ENCODE measurements around the gene TSC2.
A peak's percentile ranks its signal among the peaks of the same experiment; 100 is the strongest.
"Not testable (repeated sequence)": the region's sequence is repeated elsewhere in the genome, so short reads cannot be mapped to it uniquely, and the experiment has no call there.

The TSC2 gene

GRCh38 chr16:2121853-2122252 is 74.1 kb downstream of the TSC2 start:
- DNase-seq (ENCODE audit: low read depth, low spot score) = no peak

GRCh38 chr16:2122429-2122828 is 74.6 kb downstream of the TSC2 start:
- no peak for DNase-seq (ENCODE audit: low read depth, low spot score)

DNA sequence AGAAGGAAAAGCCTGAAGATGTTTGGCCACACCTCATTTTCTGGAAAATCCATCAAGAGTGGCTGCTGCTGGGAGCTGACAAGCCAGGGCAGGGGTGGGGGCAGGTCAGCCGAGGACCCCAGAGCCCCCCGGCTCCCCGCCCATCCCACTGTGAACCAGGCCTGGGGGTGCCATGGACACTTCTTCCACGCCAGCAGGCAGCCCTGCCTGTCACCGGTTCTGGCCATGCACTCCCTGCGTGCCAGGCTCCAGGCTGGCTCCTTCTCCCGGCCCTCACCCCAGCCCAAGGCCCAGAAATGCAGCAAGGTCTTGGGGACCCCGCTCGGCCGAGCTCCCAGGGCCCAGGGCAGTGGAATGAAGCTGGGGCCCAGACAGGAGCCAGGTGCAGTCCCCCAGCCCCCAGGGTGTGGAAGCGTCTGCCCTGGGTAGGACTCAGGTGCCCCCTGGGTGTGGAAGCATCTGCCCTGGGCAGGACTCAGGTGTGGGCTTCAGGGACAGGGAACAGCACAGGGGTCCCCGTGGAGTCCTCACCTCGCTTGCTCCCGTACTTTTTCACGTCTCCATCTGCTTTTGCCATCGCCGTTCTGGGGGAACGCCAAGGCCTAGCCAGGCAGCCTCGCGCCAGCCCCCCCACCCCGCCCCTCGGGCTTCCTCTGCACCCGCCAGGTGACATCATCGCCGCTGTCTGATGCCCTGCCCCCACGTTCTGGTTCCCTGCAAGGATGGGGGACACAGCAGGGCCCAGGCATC is 75.3 kb downstream of the TSC2 start:
- not testable (repeated sequence) for DNase-seq (ENCODE audit: low read depth, low spot score)

DNA sequence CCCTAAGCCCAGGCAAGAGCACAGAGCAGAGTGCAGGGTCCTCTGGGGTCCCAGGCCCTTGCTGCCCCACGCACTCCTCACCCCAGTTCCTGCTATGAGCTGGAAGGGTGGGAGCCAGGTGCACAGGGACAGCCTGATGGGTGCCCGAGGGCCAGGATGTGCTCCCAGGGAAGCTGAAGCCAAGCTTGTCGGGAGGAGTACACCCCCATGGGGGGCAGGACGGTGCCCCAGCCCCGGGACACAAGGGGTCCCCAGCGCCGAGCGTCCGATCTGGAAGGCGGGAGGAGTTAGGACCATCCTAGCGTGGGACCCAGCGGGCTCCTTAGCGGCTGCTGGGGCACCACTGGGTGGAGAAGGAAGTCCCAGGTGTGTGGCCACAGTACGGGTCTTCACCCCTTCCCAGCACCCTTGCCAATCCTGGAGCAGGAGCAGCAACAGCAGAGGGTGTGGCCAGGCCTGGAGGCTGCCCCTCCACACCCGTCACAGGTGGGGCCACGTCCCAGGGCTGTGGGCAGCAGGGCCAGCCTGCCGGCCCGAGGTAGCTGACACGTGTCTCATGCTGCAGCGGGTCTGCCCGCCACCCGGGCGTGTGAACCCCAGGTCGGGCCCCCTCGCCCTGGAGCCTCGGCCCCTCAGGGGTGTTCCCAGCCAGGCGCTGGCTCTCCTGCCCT is 76.1 kb downstream of the TSC2 start:
- peak; percentile 39 for DNase-seq (ENCODE audit: low read depth, low spot score)

DNA sequence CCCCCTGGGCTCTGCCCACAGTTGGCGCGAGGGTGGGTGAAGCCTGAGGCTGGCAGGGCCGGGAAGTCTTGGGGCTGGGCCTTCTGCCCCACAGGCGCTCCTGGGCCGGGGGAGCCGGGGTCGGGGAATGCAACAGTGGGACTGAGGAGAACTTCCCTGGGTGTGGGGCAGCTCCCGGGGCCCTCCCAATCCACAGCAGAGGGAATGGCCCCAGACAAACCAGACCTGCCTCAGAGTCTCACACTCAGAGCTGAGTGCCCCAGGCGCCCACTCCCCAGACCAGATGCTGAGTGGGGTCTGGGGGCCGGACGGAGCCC is 76.5 kb downstream of the TSC2 start:
- not testable (repeated sequence) for DNase-seq (ENCODE audit: low read depth, low spot score)

- peak; percentile 79 for DNase-seq (ENCODE audit: low read depth, low spot score)
Measured at GRCh38 chr16:2124694-2125444, 77.1 kb downstream of the TSC2 start.

- DNase-seq (ENCODE audit: low read depth, low spot score) = not testable (repeated sequence)
Measured at GRCh38 chr16:2125609-2126008, 77.8 kb downstream of the TSC2 start.

DNA sequence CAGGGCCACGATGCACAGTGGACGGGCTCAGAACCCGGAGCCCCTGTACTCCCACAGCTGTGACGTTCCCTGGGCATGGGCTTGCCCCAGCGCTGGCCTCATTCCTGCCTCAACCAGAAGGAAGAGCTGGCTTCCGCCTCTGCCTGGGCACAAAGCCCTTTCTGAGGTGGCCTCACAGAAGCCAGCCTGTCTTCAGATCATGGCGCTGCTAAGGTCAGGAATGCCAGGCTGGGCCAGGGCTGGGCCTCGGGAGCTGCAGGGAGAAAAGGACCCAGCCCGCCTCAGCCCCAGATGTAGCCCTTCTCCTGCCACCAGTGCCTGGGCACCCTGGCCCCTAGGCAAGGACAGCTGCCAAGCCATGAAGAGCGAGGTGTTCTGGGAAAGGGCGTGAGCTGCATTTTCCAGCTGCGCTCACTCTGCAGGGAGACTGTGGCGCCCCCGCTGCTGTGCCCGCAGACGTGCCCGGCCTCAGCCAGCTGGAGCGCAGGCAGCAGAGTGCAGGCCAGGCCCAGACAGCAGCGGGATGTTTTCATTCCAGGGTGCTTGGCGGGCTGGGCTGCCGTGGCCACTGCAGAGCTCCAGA is 78.5 kb downstream of the TSC2 start:
- peak; percentile 70 for DNase-seq (ENCODE audit: low read depth, low spot score)

DNA sequence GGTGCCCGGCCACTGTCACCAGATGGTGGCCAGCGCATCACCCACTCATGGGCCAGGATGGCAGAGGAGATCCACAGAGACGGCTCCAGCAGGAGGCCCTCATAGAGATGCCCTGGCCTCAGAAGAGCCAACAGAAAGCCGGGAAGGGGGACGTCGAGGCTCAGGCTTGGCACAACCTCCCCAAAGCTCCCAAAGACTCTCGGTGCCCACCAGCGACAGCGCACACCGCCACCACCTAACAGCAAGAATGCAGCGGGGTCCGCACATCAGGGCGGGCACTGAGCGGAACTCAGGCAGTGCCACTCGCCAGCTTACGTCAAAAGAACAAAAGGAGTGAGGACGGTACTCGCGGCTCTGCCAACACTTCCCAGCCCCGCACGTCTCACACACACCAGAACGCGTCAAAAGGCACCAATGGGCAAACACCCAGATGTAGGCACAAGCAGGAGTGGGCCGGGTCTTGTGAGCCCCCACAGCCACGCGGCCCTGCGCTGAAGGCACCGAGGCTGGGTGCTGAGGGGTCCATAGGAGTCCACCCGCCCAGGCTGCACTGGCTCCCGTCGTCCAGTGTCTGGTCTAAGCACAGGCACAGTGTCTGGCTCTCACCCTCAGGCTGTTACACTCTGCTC is 79.3 kb downstream of the TSC2 start:
- not testable (repeated sequence) for DNase-seq (ENCODE audit: low read depth, low spot score)

GRCh38 chr16:2127630-2128280 is 80.0 kb downstream of the TSC2 start:
- DNase-seq (ENCODE audit: low read depth, low spot score) = peak; percentile 48

DNA sequence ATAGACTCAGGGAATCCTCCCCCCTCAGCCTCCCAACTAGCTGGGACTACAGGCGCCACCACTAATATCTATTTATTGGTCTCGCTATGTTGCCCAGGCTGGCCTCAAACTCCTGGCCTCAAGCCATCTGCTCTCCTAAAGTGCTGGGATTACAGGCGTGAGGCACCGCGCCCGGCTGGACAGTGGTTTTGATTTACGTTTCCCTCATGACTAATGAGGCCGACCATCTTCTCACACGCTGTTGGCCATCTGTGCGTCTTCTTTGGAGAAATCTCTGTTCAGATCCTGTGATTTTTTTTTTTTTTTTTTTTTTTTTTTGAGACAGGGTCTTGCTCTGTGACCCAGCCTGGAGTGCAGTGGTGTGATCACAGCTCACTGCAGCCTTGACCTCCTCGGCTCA is 81.5 kb downstream of the TSC2 start:
- DNase-seq (ENCODE audit: low read depth, low spot score) = not testable (repeated sequence)

GRCh38 chr16:2129890-2130447 is 82.2 kb downstream of the TSC2 start:
- DNase-seq (ENCODE audit: low read depth, low spot score) = not testable (repeated sequence)

- DNase-seq (ENCODE audit: low read depth, low spot score) = not testable (repeated sequence)
Measured at GRCh38 chr16:2133797-2134196, 86.0 kb downstream of the TSC2 start.

- peak; percentile 41 for DNase-seq (ENCODE audit: low read depth, low spot score)
Measured at GRCh38 chr16:2135071-2135470, 87.3 kb downstream of the TSC2 start.

DNA sequence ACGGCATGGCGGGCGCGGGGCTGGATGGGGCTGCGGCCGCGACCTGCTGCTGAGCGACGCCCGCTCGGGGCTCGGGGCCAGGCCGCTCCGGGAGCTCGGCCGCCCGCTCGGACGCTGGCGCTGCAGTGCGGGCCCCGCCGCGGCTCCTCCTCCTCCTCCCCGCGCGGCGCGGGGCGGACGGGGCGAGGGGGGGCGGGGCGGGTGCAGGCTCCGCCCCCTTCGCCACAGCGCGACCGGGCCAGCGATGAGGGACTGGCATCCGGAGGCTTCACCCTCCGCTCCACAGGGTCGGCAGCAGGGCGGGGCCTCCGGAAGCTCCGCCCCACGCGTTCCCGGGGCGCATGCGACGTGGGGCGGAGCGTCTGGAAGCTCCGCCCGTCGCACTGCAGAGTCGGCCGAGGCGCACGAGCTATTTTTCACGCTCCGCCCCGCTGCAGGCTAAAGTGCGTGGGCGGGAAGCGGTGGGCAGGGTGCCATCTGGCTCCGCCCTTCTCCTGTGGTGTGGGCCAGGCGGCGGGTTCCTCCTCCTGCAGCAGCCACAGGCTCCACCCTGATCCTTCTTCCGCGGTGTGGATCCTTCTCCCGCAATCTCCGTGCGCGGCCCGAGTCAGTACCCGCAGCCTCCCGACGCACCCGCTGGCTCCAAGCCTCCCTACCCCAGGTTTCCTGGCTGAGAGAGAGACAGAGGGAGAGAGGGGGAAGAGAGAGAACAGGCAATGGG is 88.1 kb downstream of the TSC2 start, which contains the start of gene PKD1:
TSS of gene PKD1 (minus strand) at position 129 of the 721 bp plus-strand sequence. CDS start 209 bp downstream, outside the sequence.
- DNase-seq (ENCODE audit: low read depth, low spot score) = peak; percentile 98

Data from astrocyte of the hippocampus (primary cell).